ENCODE data around the gene IRS2.

IRS2 gene

GRCh38 chr13:109725297-109725696 is 61.1 kb downstream of the IRS2 start:
- no peaks in the 10 kb centered on the region for H3K36me3 ChIP-seq (ENCODE audit: control insufficient read depth, insufficient read depth, low read length, severe bottlenecking)
- DNase-seq (ENCODE audit: low read depth), result no peak
- H3K9ac ChIP-seq (ENCODE audit: low read length), result no peak overlapping the region
- H3K9me3 ChIP-seq (ENCODE audit: control insufficient read depth, low read length), result no peaks in the 10 kb centered on the region
- peaks cover 11% of the 10 kb centered on the region for H3K4me1 ChIP-seq (ENCODE audit: control insufficient read depth, insufficient read depth, low read length)
- H3K4me3 ChIP-seq (ENCODE audit: low read length), result no peak overlapping the region
- H3K27me3 ChIP-seq (replicated peaks; ENCODE audit: control insufficient read depth, insufficient read depth, low read length), result peaks cover 28% of the 10 kb centered on the region

- DNase-seq (ENCODE audit: low read depth), result no peak
- peaks cover 27% of the 10 kb centered on the region for H3K27me3 ChIP-seq (replicated peaks; ENCODE audit: control insufficient read depth, insufficient read depth, low read length)
- no peaks in the 10 kb centered on the region for H3K9me3 ChIP-seq (ENCODE audit: control insufficient read depth, low read length)
- H3K9ac ChIP-seq (ENCODE audit: low read length), result no peak overlapping the region
- no peak overlapping the region for H3K4me3 ChIP-seq (ENCODE audit: low read length)
- no peaks in the 10 kb centered on the region for H3K36me3 ChIP-seq (ENCODE audit: control insufficient read depth, insufficient read depth, low read length, severe bottlenecking)
- peaks cover 15% of the 10 kb centered on the region for H3K4me1 ChIP-seq (ENCODE audit: control insufficient read depth, insufficient read depth, low read length)
Measured at GRCh38 chr13:109724603-109725002, 61.8 kb downstream of the IRS2 start.

- no peak for DNase-seq (ENCODE audit: low read depth)
- H3K36me3 ChIP-seq (ENCODE audit: control insufficient read depth, insufficient read depth, low read length, severe bottlenecking), result no peaks in the 10 kb centered on the region
- H3K9ac ChIP-seq (ENCODE audit: low read length), result no peak overlapping the region
- no peaks in the 10 kb centered on the region for H3K9me3 ChIP-seq (ENCODE audit: control insufficient read depth, low read length)
- no peak overlapping the region for H3K4me3 ChIP-seq (ENCODE audit: low read length)
- H3K27me3 ChIP-seq (replicated peaks; ENCODE audit: control insufficient read depth, insufficient read depth, low read length), result peaks cover 13% of the 10 kb centered on the region
- peaks cover 15% of the 10 kb centered on the region for H3K4me1 ChIP-seq (ENCODE audit: control insufficient read depth, insufficient read depth, low read length)
Measured at GRCh38 chr13:109723046-109723445, 63.3 kb downstream of the IRS2 start.

GRCh38 chr13:109722068-109722467 is 64.3 kb downstream of the IRS2 start:
- H3K9ac ChIP-seq (ENCODE audit: low read length), result no peak overlapping the region
- no peak for DNase-seq (ENCODE audit: low read depth)
- H3K9me3 ChIP-seq (ENCODE audit: control insufficient read depth, low read length), result no peaks in the 10 kb centered on the region
- no peak overlapping the region for H3K4me3 ChIP-seq (ENCODE audit: low read length)
- peaks cover 4% of the 10 kb centered on the region for H3K27me3 ChIP-seq (replicated peaks; ENCODE audit: control insufficient read depth, insufficient read depth, low read length)
- H3K36me3 ChIP-seq (ENCODE audit: control insufficient read depth, insufficient read depth, low read length, severe bottlenecking), result no peaks in the 10 kb centered on the region
- H3K4me1 ChIP-seq (ENCODE audit: control insufficient read depth, insufficient read depth, low read length), result peaks cover 15% of the 10 kb centered on the region

GRCh38 chr13:109720758-109721184 is 65.6 kb downstream of the IRS2 start:
- no peak overlapping the region for H3K4me3 ChIP-seq (ENCODE audit: low read length)
- H3K9ac ChIP-seq (ENCODE audit: low read length), result no peak overlapping the region
- DNase-seq (ENCODE audit: low read depth), result no peak
- H3K27me3 ChIP-seq (replicated peaks; ENCODE audit: control insufficient read depth, insufficient read depth, low read length), result no peaks in the 10 kb centered on the region
- peaks cover 26% of the 10 kb centered on the region for H3K4me1 ChIP-seq (ENCODE audit: control insufficient read depth, insufficient read depth, low read length)
- no peaks in the 10 kb centered on the region for H3K9me3 ChIP-seq (ENCODE audit: control insufficient read depth, low read length)
- no peaks in the 10 kb centered on the region for H3K36me3 ChIP-seq (ENCODE audit: control insufficient read depth, insufficient read depth, low read length, severe bottlenecking)

GRCh38 chr13:109719962-109720646 is 66.3 kb downstream of the IRS2 start:
- H3K9me3 ChIP-seq (ENCODE audit: control insufficient read depth, low read length), result no peaks in the 10 kb centered on the region
- no peak for DNase-seq (ENCODE audit: low read depth)
- H3K4me3 ChIP-seq (ENCODE audit: low read length), result no peak overlapping the region
- no peak overlapping the region for H3K9ac ChIP-seq (ENCODE audit: low read length)
- peaks cover 32% of the 10 kb centered on the region for H3K4me1 ChIP-seq (ENCODE audit: control insufficient read depth, insufficient read depth, low read length)
- H3K36me3 ChIP-seq (ENCODE audit: control insufficient read depth, insufficient read depth, low read length, severe bottlenecking), result no peaks in the 10 kb centered on the region
- no peaks in the 10 kb centered on the region for H3K27me3 ChIP-seq (replicated peaks; ENCODE audit: control insufficient read depth, insufficient read depth, low read length)

GRCh38 chr13:109718726-109719125 is 67.7 kb downstream of the IRS2 start:
- H3K4me3 ChIP-seq (ENCODE audit: low read length), result no peak overlapping the region
- DNase-seq (ENCODE audit: low read depth), result no peak
- no peaks in the 10 kb centered on the region for H3K36me3 ChIP-seq (ENCODE audit: control insufficient read depth, insufficient read depth, low read length, severe bottlenecking)
- no peaks in the 10 kb centered on the region for H3K27me3 ChIP-seq (replicated peaks; ENCODE audit: control insufficient read depth, insufficient read depth, low read length)
- no peak overlapping the region for H3K9ac ChIP-seq (ENCODE audit: low read length)
- H3K4me1 ChIP-seq (ENCODE audit: control insufficient read depth, insufficient read depth, low read length), result peaks cover 28% of the 10 kb centered on the region
- H3K9me3 ChIP-seq (ENCODE audit: control insufficient read depth, low read length), result no peaks in the 10 kb centered on the region

- DNase-seq (ENCODE audit: low read depth), result no peak
- no peaks in the 10 kb centered on the region for H3K9me3 ChIP-seq (ENCODE audit: control insufficient read depth, low read length)
- no peaks in the 10 kb centered on the region for H3K27me3 ChIP-seq (replicated peaks; ENCODE audit: control insufficient read depth, insufficient read depth, low read length)
- no peak overlapping the region for H3K9ac ChIP-seq (ENCODE audit: low read length)
- no peak overlapping the region for H3K4me3 ChIP-seq (ENCODE audit: low read length)
- H3K4me1 ChIP-seq (ENCODE audit: control insufficient read depth, insufficient read depth, low read length), result peaks cover 28% of the 10 kb centered on the region
- no peaks in the 10 kb centered on the region for H3K36me3 ChIP-seq (ENCODE audit: control insufficient read depth, insufficient read depth, low read length, severe bottlenecking)
Measured at GRCh38 chr13:109717686-109718085, 68.7 kb downstream of the IRS2 start.

- H3K9ac ChIP-seq (ENCODE audit: low read length), result peak overlapping the region; percentile 49
- no peaks in the 10 kb centered on the region for H3K27me3 ChIP-seq (replicated peaks; ENCODE audit: control insufficient read depth, insufficient read depth, low read length)
- peaks cover 28% of the 10 kb centered on the region for H3K4me1 ChIP-seq (ENCODE audit: control insufficient read depth, insufficient read depth, low read length)
- peak; percentile 39 for DNase-seq (ENCODE audit: low read depth)
- no peaks in the 10 kb centered on the region for H3K9me3 ChIP-seq (ENCODE audit: control insufficient read depth, low read length)
- no peaks in the 10 kb centered on the region for H3K36me3 ChIP-seq (ENCODE audit: control insufficient read depth, insufficient read depth, low read length, severe bottlenecking)
- H3K4me3 ChIP-seq (ENCODE audit: low read length), result no peak overlapping the region
Measured at GRCh38 chr13:109715902-109716301, 70.5 kb downstream of the IRS2 start.

- Histone ChIP-seq H3K27me3 (replicated peaks; ENCODE audit: control insufficient read depth, insufficient read depth, low read length) (no peaks in the 10 kb centered on the region), H3K4me3 (ENCODE audit: low read length) (no peak overlapping the region), H3K9me3 (ENCODE audit: control insufficient read depth, low read length) (no peaks in the 10 kb centered on the region), H3K36me3 (ENCODE audit: control insufficient read depth, insufficient read depth, low read length, severe bottlenecking) (no peaks in the 10 kb centered on the region), H3K9ac (ENCODE audit: low read length) (no peak overlapping the region), H3K4me1 (ENCODE audit: control insufficient read depth, insufficient read depth, low read length) (peaks cover 24% of the 10 kb centered on the region)
- DNase-seq (ENCODE audit: low read depth), result no peak
Measured at GRCh38 chr13:109713681-109714080, 72.7 kb downstream of the IRS2 start.

- no peaks in the 10 kb centered on the region for H3K9me3 ChIP-seq (ENCODE audit: control insufficient read depth, low read length)
- no peak for DNase-seq (ENCODE audit: low read depth)
- peaks cover 2% of the 10 kb centered on the region for H3K27me3 ChIP-seq (replicated peaks; ENCODE audit: control insufficient read depth, insufficient read depth, low read length)
- H3K9ac ChIP-seq (ENCODE audit: low read length), result no peak overlapping the region
- no peaks in the 10 kb centered on the region for H3K36me3 ChIP-seq (ENCODE audit: control insufficient read depth, insufficient read depth, low read length, severe bottlenecking)
- H3K4me1 ChIP-seq (ENCODE audit: control insufficient read depth, insufficient read depth, low read length), result peaks cover 24% of the 10 kb centered on the region
- H3K4me3 ChIP-seq (ENCODE audit: low read length), result no peak overlapping the region
Measured at GRCh38 chr13:109712124-109712722, 74.2 kb downstream of the IRS2 start.
